ENCODE data around the gene DNAJC5G. TPM values are rescaled to one million over a fixed set of nuclear protein-coding genes. Genes with fewer than 3 reads are reported as not detected.
"Not testable (repeated sequence)": the region's sequence is repeated elsewhere in the genome, so short reads cannot be mapped to it uniquely, and the experiment has no call there.

Gene DNAJC5G
- total RNA-seq, 1 donor from 2014 or later, result not detected

DNA sequence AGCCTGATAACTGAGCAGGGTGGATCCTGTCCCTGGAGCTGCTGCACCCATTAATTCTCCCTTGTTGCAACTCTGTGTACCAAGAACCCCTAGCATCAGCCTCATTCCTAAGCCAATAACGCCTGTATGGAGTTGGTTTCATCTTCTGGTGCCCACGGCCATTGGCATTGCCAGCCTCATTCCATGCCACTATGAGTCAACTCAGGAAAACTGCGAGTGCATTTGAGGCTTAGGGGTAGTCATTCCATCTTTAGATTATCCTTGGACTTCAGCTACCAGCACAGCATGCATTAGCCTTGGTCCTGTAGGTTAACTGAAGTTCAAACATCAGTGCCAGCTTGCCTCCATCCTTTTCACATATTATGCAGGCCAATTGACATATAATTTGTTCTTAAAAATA, 5.6 kb downstream of the DNAJC5G start:
- no peak for DNase-seq (ENCODE audit: low spot score)

DNA sequence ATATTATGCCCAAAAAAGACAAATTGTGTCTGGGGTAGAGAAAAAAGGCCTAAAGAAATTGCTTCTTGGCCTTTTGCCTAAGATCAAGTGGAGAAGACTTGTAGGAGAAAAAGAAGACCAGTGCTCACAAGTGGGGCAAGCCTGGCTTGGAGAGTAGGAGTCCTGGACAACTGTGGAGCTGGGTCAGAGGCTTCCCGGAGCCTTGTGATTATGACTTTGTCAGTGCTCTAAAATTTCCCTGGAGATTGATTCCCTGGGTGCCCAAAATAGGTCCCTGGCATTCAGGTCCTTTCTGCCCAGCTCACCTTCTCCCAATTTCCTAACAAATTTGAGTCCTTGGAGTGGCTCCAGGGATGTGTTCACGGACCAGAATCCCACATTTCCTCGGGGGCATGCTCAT, 6.2 kb downstream of the DNAJC5G start:
- DNase-seq (ENCODE audit: low spot score), result no peak

DNA sequence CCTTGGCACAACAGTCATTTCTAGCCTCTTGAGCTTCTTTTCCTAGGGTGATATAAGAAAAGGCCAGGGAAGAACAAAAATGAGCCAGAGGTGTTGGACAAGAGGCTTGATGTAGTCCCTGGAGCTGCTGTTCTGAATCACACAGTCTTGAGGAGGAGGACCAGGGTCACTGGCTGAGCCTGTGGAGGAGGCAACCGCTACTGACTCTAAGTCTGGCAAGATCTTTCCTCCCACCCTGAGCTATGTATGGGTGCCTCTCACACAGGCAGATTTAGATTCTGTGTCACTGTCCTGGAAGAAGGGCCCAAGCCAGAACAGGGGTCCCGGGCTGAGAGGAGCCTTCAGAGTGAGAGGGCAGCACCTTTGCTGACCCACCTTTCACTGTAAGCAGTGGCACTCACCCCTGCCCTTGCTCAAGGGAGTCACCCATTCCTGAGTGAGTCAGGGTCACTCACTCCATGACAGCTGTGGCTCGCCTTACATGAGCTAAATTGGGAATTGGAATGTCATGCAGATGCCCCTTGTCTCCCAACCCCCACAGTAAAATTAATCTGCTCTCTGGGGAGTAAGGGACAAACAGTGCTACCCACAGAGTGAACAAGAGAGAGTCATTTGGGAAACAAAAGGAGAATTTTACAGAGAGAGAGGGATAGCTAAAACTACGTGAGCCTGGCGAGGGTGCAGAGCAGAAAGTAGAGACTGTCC, 6.8 kb downstream of the DNAJC5G start, which contains the start of gene TRIM54:
TRIM54 (plus strand) TSS at position 575 of the 705 bp plus-strand sequence. CDS start 303 bp downstream, outside the sequence.
- DNase-seq (ENCODE audit: low spot score), result no peak

DNA sequence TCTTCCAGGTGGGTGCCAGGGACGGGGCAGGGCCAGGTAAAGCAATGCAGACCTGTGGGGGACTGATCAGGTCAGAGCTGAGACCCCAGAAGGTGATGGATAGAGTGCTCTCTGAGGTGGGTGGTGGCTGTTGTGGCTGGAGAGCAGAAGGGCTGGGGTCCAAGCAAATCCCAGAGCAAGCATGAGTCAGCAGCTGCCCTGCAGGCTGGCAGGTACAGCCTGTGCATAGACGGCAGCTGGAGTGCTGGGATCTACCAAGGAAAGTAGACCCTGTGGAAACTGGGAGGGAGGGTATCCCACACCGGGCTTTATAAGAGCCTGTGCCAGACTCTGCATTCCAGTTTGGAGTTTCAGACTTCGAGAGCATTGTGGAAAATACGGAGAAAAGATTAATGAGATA, 7.7 kb downstream of the DNAJC5G start:
- no peak for DNase-seq (ENCODE audit: low spot score)

DNA sequence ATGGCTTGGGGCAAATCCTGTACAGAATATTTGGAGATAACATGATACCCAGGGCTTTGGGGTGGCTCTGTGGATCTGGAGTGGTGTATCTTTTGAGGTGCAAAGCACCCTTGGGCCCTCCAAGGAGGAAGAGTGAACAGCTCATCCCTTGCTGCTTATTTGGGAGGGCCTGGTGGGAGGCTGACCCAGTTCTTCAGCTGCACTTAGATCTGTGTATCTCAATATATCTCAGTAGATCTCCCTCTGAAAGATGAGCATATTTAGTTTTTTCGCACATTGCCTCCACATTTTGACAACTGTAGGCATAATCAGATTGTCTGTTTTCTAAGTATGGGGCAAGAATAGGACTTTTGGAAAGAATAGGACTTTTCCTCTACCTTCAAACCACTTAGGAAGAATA, 9.8 kb downstream of the DNAJC5G start:
- no peak for DNase-seq (ENCODE audit: low spot score)

DNA sequence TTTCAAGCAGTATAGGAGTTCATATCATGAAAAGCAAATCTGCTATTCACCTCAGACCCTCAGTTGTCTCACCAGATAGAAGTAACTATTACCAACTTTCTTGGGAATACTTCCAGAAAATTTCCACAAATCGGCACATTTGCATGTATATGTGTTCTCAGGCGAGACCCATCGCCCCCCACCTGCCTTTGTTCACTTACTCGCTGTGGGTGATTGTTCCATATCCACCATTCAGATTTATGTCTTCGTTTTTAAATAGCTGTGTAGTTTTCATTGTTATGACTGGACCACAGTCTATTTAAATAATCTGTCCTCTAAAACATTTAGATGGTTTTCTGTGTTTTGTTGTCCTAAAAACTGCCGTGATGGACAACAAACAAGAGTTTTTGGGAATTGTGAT, 10.2 kb downstream of the DNAJC5G start:
- DNase-seq (ENCODE audit: low spot score), result no peak

DNA sequence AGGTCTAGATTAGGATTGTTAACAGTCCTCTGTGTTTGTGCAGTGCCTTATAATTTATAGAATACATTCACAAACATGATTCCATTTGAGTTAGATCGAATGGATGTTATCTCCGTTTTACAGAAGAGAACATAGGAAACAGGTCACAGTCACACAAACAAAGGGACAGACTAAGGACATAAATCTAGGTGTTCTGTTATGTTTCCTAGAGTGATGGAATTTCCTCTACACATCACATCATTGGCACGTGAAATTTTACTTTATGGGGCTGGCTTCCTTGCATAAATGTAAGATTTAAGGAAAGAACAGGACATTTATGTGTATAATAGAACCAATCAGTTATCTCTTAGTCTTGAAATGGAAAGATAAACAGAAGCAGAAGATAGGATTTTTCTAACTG, 13.4 kb downstream of the DNAJC5G start:
- DNase-seq (ENCODE audit: low spot score), result no peak

DNA sequence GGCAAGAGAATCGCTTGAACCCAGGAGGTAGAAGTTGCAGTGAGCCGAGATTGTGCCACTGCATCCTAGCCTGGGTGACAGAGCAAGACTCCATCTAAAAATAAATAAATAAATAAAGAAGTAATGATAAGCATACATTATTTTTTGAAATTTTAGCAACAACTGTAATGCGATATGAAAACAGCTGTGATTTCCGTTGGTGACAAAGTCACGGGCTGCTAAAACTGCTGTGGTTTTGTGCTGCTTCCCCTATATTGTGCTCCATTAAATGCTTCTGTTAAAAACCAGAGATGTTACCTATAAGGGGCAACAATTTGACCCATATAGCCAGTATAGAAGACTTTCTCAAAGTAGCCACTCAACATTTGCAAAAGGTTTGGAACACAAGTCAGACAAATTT, 15.3 kb downstream of the DNAJC5G start:
- DNase-seq (ENCODE audit: low spot score), result no peak

DNA sequence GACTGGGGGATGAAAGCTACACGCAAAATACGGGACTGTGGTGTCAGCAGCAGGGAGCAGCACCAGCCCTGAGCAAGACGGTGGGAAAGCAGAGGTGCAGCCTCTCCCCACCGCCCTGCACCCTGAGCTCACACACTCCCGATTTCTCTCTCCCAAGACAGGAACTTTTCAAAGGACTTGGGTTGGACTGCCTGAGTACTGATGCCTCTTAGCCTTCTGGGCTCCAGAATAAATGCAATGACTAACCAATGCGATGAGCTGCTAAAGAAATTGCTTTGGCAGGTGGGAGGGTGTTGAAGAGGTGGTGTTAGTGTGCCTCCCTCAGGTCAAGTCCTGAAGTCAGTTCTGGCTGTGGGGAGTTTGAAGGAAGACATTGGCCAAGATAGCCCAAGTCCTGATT, 16.6 kb downstream of the DNAJC5G start:
- DNase-seq (ENCODE audit: low spot score), result no peak

DNA sequence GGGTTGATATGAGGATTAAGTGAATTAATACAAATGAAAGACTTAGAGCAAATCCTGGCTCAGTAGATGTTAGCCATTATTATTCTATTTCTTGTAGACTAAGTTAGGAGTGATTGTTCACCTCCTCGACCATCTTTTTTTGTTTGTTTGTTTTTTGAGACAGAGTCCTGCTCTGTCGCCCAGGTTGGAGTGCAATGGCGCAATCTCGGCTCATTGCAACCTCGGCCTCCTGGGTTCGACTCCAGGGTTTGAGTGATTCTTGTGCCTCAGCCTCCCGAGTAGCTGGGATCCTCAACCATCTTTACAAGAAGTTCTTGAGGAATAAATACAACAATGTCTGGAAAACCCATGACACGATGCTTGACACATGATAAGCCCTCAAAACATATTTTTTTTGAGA, 19.7 kb downstream of the DNAJC5G start:
- DNase-seq (ENCODE audit: low spot score), result no peak

DNA sequence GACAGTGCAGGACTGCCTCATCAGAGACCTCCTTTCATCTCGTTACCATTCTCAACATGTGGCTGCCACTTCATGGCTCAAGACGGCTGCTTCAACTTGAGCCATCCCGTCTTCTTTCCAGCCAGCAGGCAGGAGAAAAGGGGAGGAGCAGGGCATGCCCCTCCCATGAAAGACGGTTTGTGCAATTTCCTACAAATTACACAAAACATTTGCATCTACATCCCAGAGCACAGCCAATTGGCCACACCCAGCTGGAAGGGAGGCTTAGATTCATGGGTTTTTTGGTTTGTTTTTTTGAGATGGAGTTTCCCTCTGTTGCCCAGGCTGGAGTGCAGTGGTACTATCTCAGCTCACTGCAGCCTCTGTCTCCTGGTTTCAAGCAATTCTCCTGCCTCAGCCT, 21.2 kb downstream of the DNAJC5G start:
- DNase-seq (ENCODE audit: low spot score), result no peak

DNA sequence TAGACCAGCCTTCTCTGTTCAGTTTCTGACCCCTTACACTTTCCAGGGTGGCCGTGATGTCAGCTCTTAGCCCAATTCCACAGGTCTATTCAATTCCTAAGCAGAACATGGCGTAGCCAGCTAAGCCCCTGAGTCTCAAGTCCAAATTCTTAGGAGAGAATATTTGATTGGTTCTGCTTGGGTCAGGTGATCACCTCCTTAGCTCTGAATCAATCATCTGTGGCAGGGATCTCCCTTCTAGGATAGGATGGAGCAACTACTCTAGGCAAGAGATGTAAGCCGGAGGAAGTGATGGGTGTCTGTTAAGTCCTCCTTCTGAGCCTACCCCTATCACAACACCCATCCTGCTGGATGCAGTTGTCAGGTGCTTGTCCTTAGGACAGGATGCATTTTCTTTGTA, 22.0 kb downstream of the DNAJC5G start:
- no peak for DNase-seq (ENCODE audit: low spot score)

DNA sequence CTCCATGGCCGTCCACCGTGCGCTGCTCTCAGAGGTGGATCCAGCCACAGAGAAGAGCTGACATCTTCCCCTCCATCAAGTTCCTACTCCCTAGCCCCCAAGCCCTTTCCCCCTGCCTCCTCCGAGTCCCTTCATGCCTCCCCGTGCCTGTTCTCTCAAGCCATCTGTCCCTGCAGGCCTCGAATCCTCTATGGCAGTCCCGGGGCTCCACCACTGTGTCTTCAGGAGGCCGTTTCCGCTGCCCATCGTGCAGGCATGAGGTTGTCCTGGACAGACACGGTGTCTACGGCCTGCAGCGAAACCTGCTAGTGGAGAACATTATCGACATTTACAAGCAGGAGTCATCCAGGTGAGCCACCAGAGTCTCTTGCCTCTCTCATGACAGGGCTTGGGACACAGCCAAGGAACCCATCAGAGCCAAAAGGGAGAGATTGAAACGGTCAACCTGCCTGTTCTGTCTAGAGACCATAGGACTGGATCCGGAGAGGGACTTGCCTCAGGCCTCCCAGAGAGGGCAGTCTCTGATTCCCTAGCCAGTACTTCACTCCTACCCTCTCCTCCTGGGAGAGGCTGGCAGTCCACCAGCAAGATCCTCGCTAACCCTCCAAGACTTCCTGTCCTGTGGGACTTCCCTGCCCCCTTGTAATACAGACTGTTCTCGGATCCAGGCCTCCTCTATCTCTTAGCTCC, 23.3 kb downstream of the DNAJC5G start:
- no peak for DNase-seq (ENCODE audit: low spot score)

DNA sequence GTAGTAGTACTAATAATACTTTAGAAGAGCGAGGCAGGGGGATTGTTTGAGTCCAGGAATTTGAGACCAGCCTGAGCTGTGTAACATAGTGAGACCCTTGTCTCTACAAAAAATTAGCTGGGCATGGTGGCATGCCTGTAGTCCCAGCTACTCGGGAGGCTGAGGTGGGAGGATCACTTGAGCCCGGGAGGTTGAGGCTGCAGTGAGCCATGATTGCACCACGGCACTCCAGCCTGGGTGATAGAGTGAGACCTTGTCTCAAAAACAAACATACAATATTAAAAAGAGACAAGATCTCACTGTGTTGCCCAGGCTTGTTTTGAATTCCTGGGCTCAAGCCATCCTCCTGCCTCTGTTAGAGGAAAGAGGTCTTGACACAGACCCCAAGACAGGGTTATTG, 25.4 kb downstream of the DNAJC5G start:
- not testable (repeated sequence) for DNase-seq (ENCODE audit: low spot score)

DNA sequence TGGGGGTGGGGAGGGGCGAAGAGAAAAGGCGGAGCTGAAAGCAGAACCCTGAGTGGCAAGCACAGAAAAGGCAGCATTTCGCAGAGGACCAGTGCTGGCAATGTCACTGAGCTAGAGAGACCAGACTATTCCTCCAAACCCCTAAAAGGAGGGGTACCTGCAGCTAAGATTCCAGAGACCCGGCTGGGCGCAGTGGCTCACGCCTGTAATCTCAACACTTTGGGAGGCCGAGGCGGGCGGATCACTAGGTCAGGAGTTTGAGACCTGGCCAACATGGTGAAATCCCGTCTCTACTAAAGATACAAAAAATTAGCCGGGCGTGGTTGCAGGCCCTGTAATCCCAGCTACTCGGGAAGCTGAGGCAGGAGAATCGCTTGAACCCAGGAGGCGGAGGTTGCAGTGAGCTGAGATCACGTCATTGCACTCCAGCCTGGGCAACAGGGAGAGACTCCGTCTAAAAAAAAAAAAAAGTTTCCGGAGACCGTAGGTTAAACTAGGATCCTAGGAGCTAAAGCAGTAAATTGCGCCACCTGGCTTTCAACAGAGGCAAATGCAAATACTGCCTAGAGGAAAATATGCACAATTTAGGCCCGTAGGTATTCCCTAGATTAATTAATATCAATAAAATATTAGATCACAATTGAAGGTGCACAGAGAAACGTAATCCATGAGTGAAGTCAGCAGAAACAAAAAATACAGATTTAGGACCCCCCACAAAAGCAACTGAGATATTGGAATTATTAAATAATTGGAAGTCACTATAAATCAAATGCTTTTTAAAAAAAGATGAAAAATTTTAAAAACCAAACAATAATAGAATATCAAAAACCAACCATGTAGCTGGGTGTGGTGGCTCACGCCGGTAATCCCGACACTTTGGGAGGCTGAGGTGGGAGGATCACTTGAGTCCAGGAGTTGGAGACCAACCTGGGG, 28.1 kb downstream of the DNAJC5G start:
- peak; percentile 62 for DNase-seq (ENCODE audit: low spot score)

DNA sequence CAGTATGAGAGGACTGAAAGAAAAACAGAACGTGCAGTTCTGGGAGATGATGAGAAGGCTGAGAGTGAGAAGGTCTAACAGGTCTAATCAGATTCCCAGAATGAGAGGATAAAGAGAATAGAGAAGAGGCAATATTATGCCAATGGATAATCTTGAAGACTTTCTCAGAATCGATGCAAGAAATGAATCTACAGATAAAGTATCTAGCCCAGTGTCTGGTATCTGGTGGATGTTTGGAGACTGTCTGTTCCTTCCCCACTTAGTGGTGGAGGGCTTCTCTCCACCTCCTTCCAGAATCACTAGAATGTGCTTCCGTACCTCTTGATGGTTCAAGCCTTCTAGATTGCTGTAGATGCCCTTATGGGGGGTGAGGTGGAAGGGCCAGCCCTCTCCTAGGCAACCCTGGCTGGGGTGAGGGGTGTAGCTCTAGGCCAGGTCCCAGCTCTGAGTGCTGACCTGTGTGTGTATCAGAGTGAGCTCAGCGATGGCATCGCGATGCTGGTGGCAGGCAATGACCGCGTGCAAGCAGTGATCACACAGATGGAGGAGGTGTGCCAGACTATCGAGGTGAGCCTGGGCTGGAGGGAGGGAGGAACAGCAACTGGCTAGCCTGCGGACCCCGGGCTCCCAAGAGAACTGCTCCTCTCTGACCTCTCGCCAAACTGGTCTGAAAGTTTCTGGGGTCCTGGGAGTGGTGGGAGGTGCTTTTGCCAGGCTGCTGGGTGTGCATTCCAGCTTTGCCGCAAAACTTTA, 29.4 kb downstream of the DNAJC5G start:
- DNase-seq (ENCODE audit: low spot score), result no peak

DNA sequence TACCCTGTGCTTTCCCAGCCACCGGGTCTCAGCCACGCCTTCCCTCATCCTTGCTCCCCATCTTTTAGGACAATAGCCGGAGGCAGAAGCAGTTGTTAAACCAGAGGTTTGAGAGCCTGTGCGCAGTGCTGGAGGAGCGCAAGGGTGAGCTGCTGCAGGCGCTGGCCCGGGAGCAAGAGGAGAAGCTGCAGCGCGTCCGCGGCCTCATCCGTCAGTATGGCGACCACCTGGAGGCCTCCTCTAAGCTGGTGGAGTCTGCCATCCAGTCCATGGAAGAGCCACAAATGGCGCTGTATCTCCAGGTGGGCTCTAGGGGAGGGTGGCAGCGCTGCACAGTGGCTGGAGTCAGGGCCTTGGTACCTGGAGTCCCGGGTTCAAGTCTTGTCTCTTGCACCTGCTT, 30.3 kb downstream of the DNAJC5G start:
- DNase-seq (ENCODE audit: low spot score), result no peak

DNA sequence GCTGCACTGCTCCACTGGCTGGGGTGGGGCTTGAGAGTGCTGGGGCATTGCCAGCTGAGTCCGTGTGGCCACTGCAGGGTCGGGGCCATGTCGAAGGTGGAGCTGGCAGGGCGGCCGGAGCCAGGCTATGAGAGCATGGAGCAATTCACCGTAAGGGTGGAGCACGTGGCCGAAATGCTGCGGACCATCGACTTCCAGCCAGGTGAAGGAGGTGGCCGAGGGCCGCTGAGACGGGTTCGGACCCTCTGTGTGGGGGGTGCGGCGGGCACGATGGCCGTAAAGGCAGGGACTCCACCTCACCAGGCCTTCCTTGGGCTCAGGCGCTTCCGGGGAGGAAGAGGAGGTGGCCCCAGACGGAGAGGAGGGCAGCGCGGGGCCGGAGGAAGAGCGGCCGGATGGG, 30.9 kb downstream of the DNAJC5G start:
- no peak for DNase-seq (ENCODE audit: low spot score)

DNA sequence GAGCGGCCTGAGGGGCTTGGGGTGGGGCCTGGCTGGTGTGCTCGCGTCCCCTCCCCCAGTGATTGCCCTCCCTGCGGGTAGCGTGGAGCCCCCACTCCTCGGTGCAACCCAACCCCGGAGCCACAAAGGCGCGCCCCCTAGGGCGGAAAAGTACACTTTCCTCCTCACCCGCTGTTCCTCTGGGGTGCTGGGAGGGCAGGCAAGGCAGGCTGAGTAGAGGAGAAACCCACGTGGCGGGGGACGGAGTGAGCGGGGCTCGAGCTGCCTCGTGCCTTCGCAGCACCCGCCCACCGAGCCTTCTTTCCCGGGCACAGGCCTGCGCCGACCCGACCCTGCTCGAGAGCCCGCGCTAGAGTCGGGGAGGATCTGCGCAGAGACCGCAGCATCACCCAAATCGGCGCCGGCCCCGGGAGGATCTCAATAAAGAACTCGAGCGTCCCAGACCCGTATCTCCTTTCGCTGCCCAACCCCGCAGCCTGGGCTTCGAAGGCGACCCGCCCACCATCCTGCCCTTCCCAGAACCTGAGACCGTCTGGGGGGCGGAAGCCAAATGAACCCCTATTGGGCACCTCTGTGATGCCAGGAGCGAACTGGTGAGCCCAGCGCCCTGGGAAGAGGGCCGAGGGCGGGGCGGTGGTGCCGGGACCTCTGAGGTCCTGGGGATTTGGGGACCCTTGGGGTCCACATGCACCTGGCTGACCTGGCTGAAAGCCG, 31.5 kb downstream of the DNAJC5G start:
- DNase-seq (ENCODE audit: low spot score), result no peak

DNA sequence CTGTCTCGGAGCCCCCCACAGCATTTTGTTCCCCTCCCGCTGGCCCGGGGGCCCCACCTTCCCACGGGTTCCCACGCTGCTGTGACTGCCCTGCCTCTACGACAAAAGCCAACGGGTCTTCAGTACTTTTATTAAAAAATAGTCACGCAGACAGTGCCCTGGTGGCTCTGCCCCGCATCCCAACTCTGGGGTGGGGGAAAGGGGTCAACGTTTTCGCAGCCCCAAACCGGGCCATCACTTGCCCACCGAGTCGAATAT, 32.0 kb downstream of the DNAJC5G start:
- DNase-seq (ENCODE audit: low spot score), result no peak
